Activated CD8-positive, alpha-beta memory T cell treated with anti-CD3 and anti-CD28 coated beads for 1 hour (primary cell): ENCODE results near the gene PIP4K2A.
"Not testable (repeated sequence)": the region's sequence is repeated elsewhere in the genome, so short reads cannot be mapped to it uniquely, and the experiment has no call there.

ENCODE experiments used
- DNase-seq, 2 donors: peaks; one replicate each; pipeline ENCODE4 v3.0.0-alpha.2; 2020; ENCODE audit warnings: low read depth in 1 of 2; ENCODE audit errors: extremely low read depth in 1 of 2

PIP4K2A gene

DNA sequence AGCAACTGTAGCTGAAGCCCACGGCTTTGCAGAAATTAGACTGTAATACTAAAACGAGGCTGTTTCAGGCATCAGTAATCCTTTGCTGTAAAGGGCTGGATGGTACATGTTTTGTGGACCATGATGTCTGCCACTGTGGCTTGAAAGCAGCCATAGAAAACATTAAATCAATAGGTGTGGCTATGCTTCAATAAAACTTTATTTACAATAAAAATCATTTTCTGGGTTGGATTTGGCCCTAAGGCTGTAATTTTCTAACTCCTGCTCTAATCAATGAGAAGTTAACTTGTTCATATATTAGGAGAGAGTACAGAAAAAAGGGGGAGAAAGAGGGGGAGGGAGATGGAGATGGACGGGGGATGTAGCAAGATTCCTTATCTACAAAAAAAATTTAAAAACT, 183.4 kb downstream of the PIP4K2A start:
- DNase-seq: no peak

DNA sequence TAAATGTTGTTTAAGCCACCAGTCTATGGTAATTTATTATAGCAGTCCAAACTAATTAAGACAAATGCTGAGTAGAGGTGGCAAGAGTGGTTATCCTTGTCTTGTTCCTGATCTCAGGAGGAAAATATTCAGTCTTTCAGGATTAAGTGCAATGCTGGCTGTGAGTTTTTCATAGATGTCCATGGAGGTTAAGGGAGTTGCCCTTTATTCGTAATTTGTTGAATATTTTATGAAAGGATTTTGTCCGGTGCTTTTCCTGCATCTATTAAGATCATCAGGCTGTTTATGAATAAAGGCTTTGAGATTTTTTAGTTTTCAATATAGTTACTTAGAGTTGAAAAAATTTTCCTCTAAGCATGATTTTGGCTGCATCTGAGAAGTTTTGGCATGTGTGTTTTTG, 186.9 kb downstream of the PIP4K2A start:
- no peak for DNase-seq

DNA sequence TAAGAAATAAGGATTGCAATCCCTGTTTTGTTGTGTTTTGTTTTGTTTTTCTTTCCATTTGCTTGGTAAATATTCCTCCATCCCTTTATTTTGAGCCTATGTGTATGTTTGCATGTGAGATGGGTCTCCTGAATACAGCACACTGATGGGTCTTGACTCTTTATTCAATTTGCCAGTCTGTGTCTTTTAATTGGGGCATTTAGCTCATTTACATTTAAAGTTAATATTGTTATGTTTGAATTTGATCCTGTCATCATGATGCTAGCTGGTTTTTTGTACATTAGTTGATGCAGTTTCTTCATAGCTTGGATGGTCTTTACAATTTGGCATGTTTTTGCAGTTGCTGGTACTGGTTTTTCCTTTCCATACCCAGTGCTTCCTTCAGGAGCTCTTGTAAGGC, 190.0 kb downstream of the PIP4K2A start:
- not testable (repeated sequence) for DNase-seq

DNA sequence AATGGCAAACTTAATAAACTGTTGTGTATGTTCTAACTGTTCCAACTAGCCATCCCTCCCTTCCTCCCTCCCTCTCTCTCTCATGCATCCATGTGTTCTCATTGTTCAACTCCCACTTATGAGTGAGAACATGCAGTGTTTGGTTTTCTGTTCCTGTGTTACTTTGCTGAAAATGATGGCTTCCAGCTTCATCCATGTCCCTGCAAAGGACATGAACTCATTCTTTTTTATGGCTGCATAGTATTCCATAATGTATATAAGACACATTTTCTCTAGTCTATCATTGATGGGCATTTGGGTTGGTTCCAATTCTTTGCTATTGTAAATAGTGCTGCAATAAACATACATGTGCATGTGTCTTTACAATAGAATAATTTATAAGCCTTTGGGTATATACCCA, 193.7 kb downstream of the PIP4K2A start:
- DNase-seq: not testable (repeated sequence)

DNA sequence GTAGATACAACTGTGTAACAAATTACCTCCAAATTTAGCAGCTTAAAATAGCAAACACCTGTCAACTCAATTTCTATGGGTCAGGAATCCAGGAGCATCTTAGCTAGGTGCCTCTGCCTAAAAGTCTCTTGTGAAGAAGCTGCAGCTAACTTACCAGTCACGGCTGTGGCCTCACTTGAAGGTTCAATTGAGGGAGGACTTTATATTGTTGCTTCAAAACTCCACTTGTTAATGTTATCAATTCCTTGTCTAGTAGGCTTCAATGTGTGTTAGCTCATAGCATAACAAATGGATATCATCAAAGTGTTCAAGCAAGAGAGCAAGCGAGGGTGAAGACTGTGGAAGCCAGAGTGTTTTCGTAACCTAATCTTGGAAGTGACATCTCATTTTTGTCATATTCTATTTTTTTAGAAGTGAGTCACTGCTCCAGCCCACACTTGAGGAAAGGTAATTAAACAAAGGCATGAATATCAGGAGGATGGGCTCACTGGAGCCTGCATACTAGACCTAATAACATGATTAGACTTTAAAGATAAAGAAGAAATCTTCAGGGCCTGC, 196.1 kb downstream of the PIP4K2A start:
- no peak for DNase-seq

DNA sequence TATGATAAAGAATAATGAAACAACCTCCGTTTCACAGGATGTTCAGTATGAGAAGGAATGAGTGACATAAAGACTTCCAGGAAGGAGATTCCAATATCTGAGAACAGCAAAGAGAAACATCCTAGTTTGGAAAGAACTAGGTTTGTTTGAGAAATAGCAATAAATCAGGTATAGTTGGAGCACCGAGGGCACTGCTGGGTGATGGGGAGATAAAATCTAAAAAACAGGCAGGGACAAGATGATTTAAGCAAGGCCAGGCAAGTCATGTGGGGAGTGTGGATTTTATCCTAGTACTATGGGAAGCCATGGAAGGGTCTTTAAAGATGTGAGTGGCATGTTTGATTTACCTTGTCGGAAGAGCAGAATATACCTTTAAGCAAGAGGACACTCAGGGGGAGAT, 199.4 kb downstream of the PIP4K2A start:
- DNase-seq: no peak

DNA sequence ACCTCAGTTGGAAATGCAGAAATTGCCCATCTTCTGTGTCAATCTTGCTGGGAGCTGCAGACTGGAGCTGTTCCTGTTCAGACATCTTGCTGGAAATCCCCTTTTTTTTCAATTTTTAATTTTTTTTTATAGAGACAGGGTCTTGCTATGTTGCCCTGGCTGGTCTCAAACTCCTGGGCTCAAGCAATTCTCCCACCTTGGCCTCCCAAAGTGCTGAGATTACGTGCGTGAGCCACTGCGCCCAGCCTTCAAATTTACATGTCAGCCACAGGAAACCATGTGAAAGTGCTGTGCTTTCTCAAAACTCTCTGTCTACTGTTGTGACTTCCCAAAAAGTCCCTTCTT, 200.0 kb downstream of the PIP4K2A start:
- DNase-seq: not testable (repeated sequence)

DNA sequence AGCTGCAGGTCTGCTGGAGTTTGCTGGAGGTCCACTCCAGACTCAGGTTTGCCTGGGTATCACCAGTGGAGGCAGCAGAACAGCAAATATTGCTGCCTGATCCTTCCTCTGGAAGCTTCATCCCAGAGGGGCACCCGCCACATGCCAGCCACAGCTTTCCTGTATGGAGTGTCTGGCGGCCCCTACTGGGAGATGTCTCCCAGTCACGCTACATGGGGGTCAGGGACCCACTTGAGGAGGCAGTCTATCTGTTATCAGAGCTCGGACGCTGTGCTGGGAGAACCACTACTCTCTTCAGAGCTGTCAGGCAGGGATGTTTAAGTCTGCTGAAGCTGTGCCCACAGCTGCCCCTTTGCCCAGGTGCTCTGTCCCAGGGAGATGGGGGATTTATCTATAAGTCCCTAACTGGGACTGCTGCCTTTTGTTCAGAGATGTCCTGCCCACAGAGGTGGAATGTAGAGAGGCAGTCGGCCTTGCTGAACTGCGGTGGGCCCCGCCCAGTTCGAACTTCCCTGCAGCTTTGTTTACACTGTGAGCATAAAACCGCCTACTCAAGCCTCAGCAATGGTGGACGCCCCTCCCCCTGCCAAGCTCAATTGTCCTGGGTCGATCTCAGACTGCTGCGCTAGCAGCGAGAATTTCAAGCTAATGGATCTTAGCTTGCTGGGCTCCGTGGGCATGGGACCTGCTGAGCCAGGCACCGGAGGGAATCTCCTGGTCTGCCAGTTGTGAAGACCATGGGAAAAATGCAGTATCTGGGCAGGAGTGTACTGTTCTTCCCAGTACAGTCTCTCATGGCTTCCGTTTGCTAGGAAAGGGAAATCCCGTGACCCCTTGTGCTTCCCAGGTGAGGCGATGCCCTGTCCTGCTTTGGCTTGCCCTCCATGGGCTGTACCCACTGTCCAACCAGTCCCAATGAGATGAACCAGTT, 200.6 kb downstream of the PIP4K2A start:
- not testable (repeated sequence) for DNase-seq

DNA sequence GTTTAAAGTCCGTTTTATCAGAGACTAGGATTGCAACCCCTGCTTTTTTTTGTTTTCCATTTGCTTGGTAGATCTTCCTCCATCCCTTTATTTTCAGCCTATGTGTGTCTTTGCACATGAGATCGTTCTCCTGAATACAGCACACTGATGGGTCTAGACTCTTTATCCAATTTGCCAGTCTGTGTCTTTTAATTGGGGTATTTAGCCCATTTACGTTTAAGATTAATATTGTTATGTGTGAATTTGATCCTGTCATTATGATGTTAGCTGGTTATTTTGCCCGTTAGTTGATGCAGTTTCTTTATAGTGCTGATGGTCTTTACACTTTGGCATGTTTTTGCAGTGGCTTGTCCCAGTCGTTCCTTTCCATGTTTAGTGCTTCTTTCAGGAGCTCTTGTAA, 202.4 kb downstream of the PIP4K2A start:
- DNase-seq: not testable (repeated sequence)

DNA sequence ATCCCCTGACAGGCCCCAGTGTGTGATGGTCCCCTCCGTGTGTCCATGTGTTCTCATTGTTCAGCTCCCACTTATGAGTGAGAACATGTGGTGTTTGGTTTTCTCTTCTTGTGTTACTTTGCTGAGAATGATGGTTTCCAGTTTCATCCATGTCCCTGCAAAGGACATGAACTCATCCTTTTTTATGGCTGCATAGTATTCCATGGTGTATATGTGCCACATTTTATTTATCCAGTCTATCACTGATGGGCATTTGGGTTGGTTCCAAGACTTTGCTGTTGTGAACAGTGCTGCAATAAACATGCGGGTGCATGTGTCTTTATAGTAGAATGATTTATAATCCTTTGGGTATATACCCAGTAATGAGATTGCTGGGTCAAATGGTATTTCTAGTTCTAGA, 206.2 kb downstream of the PIP4K2A start:
- not testable (repeated sequence) for DNase-seq

DNA sequence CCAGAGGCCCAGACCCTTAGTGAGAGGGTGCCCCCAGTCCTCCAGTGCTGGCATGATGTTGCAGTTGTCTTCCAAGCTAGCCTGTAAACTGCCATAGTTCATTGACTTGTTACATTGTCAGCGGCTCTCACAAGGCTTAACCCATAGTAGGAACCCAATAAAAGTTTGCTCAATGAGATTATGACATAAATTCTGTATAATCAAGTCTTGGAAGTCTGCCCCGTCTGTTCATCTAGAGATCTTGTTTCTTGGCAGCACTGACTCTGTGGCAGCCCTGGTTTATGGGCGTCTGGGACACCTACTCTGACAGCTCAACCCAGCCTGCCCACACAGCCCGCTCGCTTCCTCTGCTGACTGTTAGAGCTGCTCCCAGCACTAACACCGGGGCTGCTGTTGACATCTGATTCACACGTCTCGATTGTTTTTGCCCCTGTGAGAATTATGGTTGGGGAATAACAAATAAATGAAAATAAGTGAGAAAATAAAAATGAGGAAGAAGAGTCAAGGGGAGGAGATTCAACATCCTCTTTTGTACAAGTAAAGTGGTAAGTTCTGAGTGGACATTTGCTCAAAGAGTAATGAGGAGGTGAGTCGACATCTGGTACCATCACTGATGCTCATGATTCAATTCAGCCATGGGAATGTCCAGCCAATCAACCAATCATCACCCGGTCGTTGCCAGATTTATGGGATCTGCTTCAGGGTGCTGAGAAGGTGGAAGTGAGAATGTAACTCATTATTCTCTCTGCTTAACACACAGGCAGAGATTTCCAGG, 208.3 kb downstream of the PIP4K2A start:
- peak; percentile 10 to 25 for DNase-seq

DNA sequence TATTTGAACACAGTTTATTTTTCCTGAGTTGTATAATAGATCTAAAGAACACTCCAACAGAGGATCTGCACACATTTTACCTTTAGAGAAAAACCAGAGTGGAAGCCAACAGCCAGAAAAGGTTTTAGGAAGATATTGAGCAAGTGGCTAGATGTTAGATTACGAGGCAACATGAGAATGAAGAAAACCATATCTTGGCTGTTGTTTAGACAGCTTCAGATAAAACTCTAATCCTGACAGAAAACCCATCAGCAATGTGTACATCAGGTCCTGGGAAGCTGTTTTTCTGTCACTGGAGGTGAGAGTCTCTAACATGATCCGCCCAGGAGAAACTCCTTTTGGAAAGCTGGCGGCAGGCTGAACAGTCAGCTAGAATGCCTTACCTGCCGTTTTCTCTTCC, 209.6 kb downstream of the PIP4K2A start:
- no peak for DNase-seq

DNA sequence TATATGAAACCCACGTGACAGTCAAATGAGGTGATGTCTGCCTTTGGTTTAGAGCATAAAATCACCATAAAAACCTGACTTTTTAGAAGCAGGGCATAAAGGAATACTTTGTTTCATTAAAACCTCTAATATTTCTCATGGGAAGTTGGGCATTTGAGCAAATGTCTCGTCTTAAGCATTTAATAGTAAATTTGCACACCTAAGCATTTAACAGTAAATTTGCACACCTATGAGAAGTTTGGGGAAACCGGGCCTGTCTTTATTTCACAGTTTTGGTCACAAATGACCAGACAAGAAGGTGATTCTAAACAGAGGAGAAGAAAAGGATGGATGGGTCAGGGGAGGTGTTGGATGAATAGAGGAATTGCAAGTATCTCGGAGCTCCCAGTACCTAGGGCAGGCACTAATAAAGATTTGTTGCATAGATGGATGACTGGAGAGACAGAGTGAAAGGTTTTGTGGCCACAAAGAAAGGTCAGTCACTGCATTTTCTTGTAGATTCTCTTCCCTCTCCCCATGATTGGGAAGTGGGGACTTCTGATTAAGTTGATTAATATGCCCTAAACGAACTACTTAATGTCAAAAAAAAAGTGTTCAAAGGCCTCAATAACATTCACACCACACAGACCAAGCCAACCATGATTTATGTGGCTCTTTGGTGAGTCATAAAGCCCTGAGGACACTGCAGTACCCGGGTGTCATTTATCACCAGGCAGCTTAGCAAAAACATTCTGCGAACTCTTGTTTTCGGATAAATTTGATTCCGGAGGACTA, 210.9 kb downstream of the PIP4K2A start:
- no peak for DNase-seq

DNA sequence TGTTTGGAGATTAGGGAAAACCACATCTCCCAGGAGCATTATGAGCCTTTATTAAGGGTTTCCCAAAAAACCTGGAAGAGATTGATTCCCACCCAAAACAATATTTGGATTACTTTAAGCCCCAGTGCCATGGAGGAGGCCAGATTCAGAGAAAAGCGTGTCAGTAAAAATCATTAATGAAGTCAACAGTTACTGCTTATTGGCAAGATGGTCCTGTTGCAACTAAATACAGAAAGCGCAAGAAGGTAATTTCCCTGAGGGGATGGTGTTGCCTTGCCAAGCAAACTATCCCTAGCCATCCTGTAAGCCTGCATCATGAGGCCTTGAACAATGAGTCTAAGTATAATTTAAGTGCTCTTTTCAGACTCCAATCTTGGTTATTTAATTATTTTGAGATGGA, 212.5 kb downstream of the PIP4K2A start:
- DNase-seq: no peak

DNA sequence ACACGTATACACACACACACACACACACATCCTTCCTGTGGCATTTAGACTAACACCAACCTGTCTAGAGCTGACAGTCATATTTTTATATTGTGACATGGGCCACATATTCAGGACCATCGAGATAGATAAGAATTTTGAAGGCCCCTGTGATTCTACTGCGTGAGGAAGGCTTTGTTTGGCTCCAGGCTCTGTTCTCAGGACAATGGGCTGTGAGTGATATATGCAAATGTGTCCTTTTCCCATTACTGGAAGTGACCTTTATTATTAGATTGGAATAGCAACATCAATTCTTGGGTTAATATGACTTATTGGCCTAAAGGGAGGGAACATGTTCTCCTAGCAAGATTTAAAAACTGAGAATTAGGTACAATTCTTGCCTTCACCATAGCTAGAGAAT, 213.0 kb downstream of the PIP4K2A start:
- DNase-seq: no peak

DNA sequence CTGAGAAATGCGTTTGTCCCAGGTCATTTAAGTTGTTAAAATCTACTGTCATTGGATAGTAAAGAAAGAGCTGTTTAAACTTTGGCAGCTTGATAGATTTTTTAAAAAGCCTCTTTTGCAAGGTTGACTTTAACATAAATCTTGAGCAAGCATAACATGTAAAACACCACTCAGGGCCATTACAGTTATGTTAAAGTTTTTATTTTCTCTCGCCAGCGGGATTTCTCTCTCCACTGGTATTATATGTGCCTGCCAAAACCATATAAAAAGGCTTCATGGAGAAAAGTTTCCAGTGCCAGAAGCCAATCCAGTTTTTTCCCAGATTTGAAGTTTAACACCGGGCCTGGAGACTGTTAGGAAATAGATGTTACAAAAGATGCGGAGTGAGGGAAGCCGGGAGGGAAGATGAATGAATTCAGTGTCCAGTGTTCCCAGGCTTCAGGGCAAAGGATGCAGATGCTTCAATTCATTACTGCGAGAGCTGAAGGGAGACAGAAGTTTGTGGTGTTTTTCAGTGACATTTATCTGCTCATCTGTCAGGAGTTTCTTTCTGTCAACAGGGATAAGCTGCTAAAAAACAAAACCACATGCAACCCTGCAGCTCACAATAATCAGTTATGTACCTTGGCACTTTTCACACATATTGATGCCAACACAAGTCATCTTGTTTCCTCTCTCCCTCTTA, 213.6 kb downstream of the PIP4K2A start:
- DNase-seq: no peak

DNA sequence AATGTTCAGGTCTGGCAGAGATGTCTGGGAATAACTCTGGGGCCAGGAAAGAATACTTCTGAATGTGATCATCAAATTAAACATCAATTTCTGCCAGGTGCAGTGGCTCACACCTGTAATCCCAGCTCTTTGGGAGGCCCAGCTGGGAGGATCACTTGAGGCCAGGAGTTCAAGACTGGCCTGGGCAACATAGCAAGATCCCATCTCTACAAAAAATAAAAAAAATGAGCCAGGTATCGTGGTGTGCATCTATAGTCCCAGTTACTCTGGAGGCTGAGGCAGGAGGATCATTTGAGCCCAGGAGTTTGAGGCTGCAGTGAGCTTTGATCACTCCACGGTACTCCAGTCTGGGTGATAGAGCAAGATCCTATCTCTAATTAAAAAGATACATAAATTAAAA, 214.4 kb downstream of the PIP4K2A start:
- DNase-seq: not testable (repeated sequence)

DNA sequence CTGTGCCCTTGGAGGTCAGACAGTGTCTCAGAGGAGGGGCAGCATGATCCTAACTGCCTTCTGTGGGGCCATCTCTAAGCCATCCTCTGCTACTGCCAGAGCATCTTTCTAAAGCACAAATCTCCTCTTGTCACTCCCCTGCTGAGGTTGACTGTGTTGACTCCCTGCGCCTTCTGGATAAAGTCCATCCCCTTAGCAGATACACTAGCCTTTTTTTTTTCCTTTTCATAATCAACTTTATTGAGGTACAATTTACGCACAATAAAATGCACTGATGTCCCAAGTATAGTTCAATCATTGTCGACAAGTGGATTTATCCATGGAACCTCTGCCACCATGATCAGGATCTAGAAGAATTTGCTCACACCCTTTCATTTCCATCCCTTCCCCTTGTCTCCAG, 219.0 kb downstream of the PIP4K2A start:
- no peak for DNase-seq

DNA sequence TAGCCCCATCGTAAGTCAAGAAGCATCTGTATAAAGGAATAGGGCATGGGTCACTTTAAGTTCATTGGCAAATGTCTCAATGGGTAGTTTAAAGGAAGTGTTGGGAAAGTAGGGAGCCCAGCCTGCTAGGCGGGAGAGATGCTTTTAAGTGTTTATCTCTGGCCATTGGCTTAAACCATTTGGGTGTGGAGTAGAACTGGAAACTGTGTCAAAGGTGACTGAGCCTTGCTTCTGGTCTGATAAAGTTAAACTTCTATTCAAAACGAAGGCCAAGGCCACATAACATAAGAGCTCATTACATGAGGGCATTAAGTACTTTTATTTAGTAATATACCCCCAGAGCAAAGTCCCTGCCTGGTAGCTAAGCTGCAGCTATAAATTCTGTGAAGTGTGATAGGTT, 220.4 kb downstream of the PIP4K2A start:
- no peak for DNase-seq

DNA sequence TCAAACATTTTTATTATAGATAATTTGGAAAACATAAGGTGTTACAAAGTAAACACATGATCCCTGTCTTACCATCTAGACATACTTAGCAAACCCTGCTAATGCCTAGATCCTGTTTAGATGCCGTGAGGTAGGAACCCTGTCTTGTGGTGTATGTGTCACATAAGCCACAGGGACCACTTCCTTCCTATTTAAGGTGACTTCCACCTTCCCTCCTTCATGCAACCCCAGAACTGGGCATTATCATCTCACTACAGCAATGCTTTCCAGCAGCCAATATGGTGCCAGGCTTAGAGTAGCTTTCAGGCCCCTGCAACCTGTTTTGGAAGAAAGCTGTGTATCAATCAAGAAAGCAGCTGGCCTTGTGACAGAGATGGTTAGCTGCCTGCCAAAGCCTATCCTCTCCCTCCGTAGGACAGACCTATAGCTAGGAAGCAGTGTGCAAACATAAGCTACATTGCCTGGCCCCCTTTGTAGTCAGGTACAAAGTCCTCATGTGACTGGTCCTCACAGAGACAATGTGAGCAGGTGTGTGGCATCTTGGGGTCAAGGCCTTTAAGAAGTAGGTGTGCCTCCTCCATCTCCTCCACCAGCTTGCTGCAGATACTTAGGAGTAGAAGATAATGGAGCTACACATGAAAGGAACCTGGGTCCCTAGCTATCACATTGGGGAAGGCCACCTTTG, 222.3 kb downstream of the PIP4K2A start:
- DNase-seq: no peak
